ENCODE results near the gene SPACA7. TPM values are rescaled to one million over a fixed set of nuclear protein-coding genes. Genes with fewer than 3 reads are reported as not detected.
"Not testable (repeated sequence)": the region's sequence is repeated elsewhere in the genome, so short reads cannot be mapped to it uniquely, and the experiment has no call there.

SPACA7 gene
- total RNA-seq, 3 donors from 2014 or later (not counting 1 experiment from before 2014, with no cell fraction given) = not detected

- Mint-ChIP-seq H3K9me3 (no peaks in the 10 kb centered on the region), H3K27me3 (ENCODE audit: low read depth in 2 of 2) (no peaks in the 10 kb centered on the region), H3K4me1 (no peaks in the 10 kb centered on the region), H3K4me3 (no peak overlapping the region), H3K27ac (no peak overlapping the region), H3K36me3 (no peaks in the 10 kb centered on the region)
- no peaks in the 10 kb centered on the region for H3K4me1 ChIP-seq (ENCODE audit: control insufficient read depth, insufficient read depth, low read length)
- no peak overlapping the region for H3K27ac ChIP-seq (ENCODE audit: low read length)
- H3K4me3 ChIP-seq (ENCODE audit: low read length) = no peak overlapping the region
- ATAC-seq (no peak), DNase-seq (no peak)
- intact Hi-C loops (cut with micrococcal nuclease) = no loop called here
- no peaks in the 10 kb centered on the region for H3K36me3 ChIP-seq (ENCODE audit: control insufficient read depth, insufficient read depth, low read length)
- no peak for TF ChIP-seq CTCF (IDR thresholded peaks at IDR 0.05)
- H3K9me3 ChIP-seq (ENCODE audit: control insufficient read depth, insufficient read depth, low read length) = no peaks in the 10 kb centered on the region
- H3K27me3 ChIP-seq (ENCODE audit: control insufficient read depth, insufficient read depth, low read length) = no peaks in the 10 kb centered on the region
- 88% methylated on average over 8 of the region's 8 CpGs for WGBS (ENCODE audit: insufficient coverage)
These were observed 15.6 kb downstream of the SPACA7 start for GRCh38 chr13:112391746-112392145.

- Histone ChIP-seq H3K9me3 (ENCODE audit: control insufficient read depth, insufficient read depth, low read length) (no peaks in the 10 kb centered on the region), H3K4me3 (ENCODE audit: low read length) (no peak overlapping the region), H3K36me3 (ENCODE audit: control insufficient read depth, insufficient read depth, low read length) (no peaks in the 10 kb centered on the region), H3K27me3 (ENCODE audit: control insufficient read depth, insufficient read depth, low read length) (no peaks in the 10 kb centered on the region), H3K27ac (ENCODE audit: low read length) (no peak overlapping the region), H3K4me1 (ENCODE audit: control insufficient read depth, insufficient read depth, low read length) (no peaks in the 10 kb centered on the region)
- no peak for TF ChIP-seq CTCF (IDR thresholded peaks at IDR 0.05)
- no peak for ATAC-seq
- intact Hi-C loops (cut with micrococcal nuclease) = no loop called here
- Mint-ChIP-seq H3K4me3 (no peak overlapping the region), H3K9me3 (no peaks in the 10 kb centered on the region), H3K27me3 (ENCODE audit: low read depth in 2 of 2) (no peaks in the 10 kb centered on the region), H3K36me3 (no peaks in the 10 kb centered on the region), H3K4me1 (no peaks in the 10 kb centered on the region), H3K27ac (no peak overlapping the region)
- 43% methylated on average over 3 of the region's 4 CpGs for WGBS (ENCODE audit: insufficient coverage)
- no peak for DNase-seq
These were observed 16.6 kb downstream of the SPACA7 start for GRCh38 chr13:112392719-112393118.

- not testable (repeated sequence) for H3K9me3 Mint-ChIP-seq, H3K36me3 Mint-ChIP-seq, ATAC-seq
These were observed 18.9 kb downstream of the SPACA7 start for GRCh38 chr13:112395022-112395421.

GRCh38 chr13:112395941-112396340 lies 19.8 kb downstream of the SPACA7 start:
- DNase-seq; H3K27me3 ChIP-seq (ENCODE audit: control insufficient read depth, insufficient read depth, low read length); H3K36me3 ChIP-seq (ENCODE audit: control insufficient read depth, insufficient read depth, low read length); intact Hi-C loops (cut with micrococcal nuclease); H3K27ac ChIP-seq (ENCODE audit: low read length); H3K27me3 Mint-ChIP-seq (ENCODE audit: low read depth in 2 of 2); H3K27ac Mint-ChIP-seq; ATAC-seq; H3K4me1 Mint-ChIP-seq; H3K4me1 ChIP-seq (ENCODE audit: control insufficient read depth, insufficient read depth, low read length); H3K9me3 ChIP-seq (ENCODE audit: control insufficient read depth, insufficient read depth, low read length); H3K4me3 ChIP-seq (ENCODE audit: low read length); H3K4me3 Mint-ChIP-seq; H3K9me3 Mint-ChIP-seq; H3K36me3 Mint-ChIP-seq: not testable (repeated sequence)
- WGBS (ENCODE audit: insufficient coverage) = 50% methylated on average over 11 of the region's 13 CpGs

More at GRCh38 chr13:112395022-112395421, 18.9 kb downstream of the SPACA7 start:
- H3K27me3 Mint-ChIP-seq (ENCODE audit: low read depth in 2 of 2); H3K27ac Mint-ChIP-seq; H3K27me3 ChIP-seq (ENCODE audit: control insufficient read depth, insufficient read depth, low read length); H3K9me3 ChIP-seq (ENCODE audit: control insufficient read depth, insufficient read depth, low read length); H3K4me3 Mint-ChIP-seq; H3K4me1 Mint-ChIP-seq; DNase-seq; intact Hi-C loops (cut with micrococcal nuclease); H3K4me3 ChIP-seq (ENCODE audit: low read length); H3K4me1 ChIP-seq (ENCODE audit: control insufficient read depth, insufficient read depth, low read length); H3K27ac ChIP-seq (ENCODE audit: low read length); H3K36me3 ChIP-seq (ENCODE audit: control insufficient read depth, insufficient read depth, low read length): not testable (repeated sequence)
- WGBS (ENCODE audit: insufficient coverage) = 66% methylated on average over 16 of the region's 16 CpGs

GRCh38 chr13:112397108-112397507 lies 21.0 kb downstream of the SPACA7 start:
- Mint-ChIP-seq H3K27me3 (ENCODE audit: low read depth in 2 of 2) (peaks cover 0 to 6% of the 10 kb centered on the region in 2 donors), H3K4me3 (no peak overlapping the region), H3K36me3 (no peaks in the 10 kb centered on the region), H3K9me3 (no peaks in the 10 kb centered on the region), H3K4me1 (no peaks in the 10 kb centered on the region), H3K27ac (no peak overlapping the region)
- 87% methylated on average over 9 of the region's 9 CpGs for WGBS (ENCODE audit: insufficient coverage)
- TF ChIP-seq CTCF (IDR thresholded peaks at IDR 0.05) = no peak
- H3K27ac ChIP-seq (ENCODE audit: low read length) = no peak overlapping the region
- intact Hi-C loops (cut with micrococcal nuclease) = no loop called here
- no peaks in the 10 kb centered on the region for H3K36me3 ChIP-seq (ENCODE audit: control insufficient read depth, insufficient read depth, low read length)
- ATAC-seq (no peak), DNase-seq (no peak)
- no peaks in the 10 kb centered on the region for H3K9me3 ChIP-seq (ENCODE audit: control insufficient read depth, insufficient read depth, low read length)
- no peaks in the 10 kb centered on the region for H3K27me3 ChIP-seq (ENCODE audit: control insufficient read depth, insufficient read depth, low read length)
- H3K4me1 ChIP-seq (ENCODE audit: control insufficient read depth, insufficient read depth, low read length) = no peaks in the 10 kb centered on the region
- H3K4me3 ChIP-seq (ENCODE audit: low read length) = no peak overlapping the region

- 75% methylated on average over 5 of the region's 6 CpGs for WGBS (ENCODE audit: insufficient coverage)
- H3K4me1 ChIP-seq (ENCODE audit: control insufficient read depth, insufficient read depth, low read length); H3K27me3 ChIP-seq (ENCODE audit: control insufficient read depth, insufficient read depth, low read length); intact Hi-C loops (cut with micrococcal nuclease); ATAC-seq; H3K27ac Mint-ChIP-seq; H3K36me3 Mint-ChIP-seq; H3K36me3 ChIP-seq (ENCODE audit: control insufficient read depth, insufficient read depth, low read length); DNase-seq; H3K4me3 Mint-ChIP-seq; H3K9me3 ChIP-seq (ENCODE audit: control insufficient read depth, insufficient read depth, low read length); H3K4me3 ChIP-seq (ENCODE audit: low read length); H3K27ac ChIP-seq (ENCODE audit: low read length); H3K4me1 Mint-ChIP-seq; H3K9me3 Mint-ChIP-seq: not testable (repeated sequence)
- H3K27me3 Mint-ChIP-seq (ENCODE audit: low read depth in 2 of 2) = peaks cover 3 to 10% of the 10 kb centered on the region in 2 donors
These were observed 22.2 kb downstream of the SPACA7 start for GRCh38 chr13:112398347-112398746.
